Stimulated activated CD4-positive, alpha-beta T cell treated with anti-CD3 and anti-CD28 coated beads, Interleukin-1b, Interleukin-23, amount 100 ng/mL, for 1 hour (primary cell): ENCODE measurements around the gene TMEM167A.

Experiments
- DNase-seq, 2 donors: peaks; one replicate each; pipeline ENCODE4 v3.0.0-alpha.2; 2020; ENCODE audit warnings: low read depth in 2 of 2

TMEM167A gene

DNA sequence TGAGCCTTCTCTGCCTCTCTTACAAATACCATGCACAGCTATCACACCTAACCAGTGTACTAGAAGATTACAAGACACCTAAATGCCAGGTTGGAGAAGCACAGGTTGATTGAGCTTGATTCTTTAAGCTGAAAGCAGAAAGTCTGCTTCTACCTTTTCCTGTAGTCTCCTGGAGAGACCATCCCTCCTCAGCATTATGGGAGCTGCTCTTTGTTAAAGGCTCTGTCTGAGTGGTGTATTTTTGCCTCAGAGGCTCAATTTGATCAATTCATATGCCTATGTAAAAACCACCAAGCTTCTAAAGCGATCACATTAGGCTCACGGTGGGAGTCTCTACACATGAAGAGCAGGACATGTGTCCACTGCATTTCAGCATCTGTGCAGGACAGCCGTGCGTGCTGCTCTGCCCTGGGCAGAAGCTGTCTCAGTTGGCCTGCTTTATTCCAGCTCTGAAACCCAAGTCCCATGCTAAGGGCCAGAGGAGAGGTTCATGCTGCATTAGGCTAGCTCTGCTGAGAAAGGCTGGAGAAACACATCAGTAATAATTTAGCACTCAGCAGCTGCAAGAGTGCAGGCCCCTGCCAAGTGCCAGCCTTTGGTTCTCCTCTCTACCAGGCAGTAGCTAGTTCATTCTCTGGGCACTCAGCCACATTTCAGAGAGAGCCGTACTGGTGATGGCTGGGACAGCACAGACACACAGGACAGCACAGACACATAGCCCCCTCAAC, 41.7 kb downstream of the TMEM167A start:
- DNase-seq, result no peak

DNA sequence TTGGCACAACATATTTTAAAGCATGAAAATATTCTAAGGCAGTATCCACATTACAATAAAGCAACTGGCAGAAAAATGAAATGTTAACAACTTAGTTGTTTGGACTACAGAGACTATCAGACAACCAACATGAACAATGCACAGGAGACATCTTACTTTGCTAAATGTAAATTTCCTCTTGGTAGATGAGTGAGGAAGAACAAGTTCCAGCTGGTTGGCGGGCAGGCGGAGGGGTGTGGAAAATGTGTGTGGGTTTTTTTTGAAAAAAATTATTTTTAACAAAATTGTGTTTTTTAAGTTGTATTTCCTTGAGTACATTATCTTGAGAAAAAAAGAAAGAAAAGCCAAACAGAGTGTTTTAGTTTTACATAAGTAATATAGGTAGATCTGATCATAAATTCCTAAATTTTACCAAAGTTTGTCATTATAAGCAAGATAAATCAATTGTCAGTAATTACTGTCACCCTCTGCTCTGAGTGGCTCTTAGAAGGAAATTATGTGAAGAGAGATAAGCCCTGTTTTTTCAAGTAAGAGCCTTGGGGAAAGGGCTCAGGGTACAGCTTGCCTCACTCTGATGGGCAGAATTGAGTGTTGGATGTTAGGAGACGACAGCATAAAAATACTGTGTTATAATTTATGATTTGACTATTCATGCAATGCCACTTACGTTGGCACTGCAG, 42.5 kb downstream of the TMEM167A start:
- DNase-seq, result no peak

DNA sequence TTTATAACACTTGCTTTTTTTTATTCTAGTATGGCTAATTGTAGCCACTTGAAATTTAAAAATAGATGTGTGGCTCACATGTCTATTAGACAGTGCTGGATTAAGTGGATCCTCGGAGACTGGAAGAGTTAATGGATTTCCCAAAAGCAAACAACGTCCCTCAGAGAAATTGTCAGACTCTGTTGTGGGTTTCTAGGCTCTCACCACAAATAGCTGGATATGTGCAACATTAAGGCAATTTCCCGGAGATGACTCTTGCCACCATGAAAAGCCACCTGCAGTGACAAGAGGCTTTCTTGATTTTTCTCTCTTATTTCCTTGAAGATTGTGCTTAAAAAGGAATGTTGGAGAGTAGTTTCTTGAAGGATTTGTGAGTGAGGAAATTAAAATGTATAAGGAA, 43.2 kb downstream of the TMEM167A start:
- no peak for DNase-seq

DNA sequence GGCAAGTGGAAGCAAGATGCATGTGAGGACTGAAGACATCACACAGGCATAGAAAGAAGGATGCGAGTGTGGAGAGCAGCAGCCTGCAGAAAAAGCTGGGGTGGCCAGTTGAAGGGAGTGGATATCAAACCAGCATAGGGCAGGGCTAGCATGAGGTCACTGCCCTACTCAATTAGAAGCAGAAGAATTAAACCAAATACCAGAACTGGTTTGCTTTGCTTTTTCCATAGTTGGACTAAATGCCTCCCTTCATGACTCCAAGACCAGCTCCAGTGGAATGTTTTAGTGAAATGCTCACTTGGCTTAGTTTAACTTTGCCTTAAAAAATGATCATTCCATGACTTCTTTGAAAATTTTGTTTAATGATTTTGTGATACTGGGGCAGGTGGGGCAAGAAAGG, 45.8 kb downstream of the TMEM167A start:
- no peak for DNase-seq

DNA sequence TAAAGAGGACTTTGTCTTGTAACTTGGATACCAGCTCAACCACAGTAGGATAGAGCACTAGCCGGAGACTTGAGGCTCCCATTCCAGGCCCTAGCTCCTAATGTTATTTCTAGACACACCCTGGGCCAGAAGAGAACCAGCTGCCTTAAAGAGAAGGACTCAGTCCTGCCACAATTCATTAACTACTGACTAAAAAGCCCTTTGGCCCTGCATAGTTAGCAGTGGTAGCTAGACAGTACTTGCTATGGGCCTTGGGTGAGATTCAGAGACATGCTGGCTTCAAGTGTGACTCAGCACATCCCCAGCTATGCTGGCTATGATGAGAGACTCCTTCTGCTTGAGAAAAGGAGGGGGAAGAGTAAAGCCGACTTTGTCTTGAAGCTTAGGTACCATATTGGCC, 47.3 kb downstream of the TMEM167A start:
- DNase-seq, result no peak

DNA sequence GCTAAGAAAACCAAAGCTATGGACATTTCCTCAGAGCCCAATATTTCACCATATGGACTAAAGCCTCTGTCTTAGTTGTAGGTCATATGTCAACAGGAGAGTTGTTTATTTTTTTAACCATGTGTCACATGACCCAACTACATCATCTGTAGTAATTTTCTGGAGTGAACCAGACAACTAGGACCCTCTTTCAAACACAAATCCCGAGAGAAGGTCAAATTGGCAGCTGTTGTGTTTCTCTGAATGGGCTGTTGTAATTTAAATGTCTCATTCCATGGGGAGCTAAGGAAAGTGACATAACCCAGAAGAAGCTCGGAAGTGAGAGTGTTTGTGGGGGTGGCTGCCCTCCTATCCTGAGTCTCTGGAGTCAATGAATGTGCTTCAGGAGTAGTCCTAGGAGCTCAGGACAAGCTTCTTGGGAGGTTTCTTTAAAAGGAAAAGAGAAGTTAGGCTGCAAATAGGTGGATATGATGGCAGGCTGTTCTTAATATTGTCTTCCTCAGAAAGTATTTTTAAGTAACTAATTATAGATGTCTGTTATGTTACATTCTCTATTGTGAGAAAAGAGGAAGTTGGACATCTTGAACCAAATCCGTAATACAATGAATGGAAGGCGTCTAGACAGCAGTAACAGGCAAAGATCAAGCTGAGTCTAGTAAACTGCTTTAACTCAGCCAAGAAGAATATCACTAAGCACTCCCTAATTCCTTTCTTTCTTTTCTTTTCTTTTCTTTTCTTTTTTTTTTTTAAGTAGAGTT, 50.1 kb downstream of the TMEM167A start:
- DNase-seq, result no peak

DNA sequence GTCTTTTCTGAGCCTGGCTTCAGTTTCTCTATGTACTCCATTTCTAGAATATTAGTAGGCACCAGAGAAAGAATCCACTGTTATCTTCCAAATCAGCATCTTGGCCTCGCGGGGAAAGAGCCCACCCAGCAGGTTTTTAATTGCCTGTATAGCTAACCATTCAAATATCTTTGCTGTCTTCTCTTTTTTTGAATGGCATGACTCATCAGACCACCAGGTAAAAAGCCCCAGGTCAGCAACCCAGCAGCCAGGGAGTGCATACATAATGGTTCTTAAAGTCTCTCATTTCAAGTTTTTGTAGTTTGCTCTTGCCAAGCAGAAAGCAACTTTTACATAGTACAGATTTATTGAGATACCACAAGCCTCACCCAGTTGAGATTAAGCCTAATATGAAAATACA, 50.7 kb downstream of the TMEM167A start:
- no peak for DNase-seq

DNA sequence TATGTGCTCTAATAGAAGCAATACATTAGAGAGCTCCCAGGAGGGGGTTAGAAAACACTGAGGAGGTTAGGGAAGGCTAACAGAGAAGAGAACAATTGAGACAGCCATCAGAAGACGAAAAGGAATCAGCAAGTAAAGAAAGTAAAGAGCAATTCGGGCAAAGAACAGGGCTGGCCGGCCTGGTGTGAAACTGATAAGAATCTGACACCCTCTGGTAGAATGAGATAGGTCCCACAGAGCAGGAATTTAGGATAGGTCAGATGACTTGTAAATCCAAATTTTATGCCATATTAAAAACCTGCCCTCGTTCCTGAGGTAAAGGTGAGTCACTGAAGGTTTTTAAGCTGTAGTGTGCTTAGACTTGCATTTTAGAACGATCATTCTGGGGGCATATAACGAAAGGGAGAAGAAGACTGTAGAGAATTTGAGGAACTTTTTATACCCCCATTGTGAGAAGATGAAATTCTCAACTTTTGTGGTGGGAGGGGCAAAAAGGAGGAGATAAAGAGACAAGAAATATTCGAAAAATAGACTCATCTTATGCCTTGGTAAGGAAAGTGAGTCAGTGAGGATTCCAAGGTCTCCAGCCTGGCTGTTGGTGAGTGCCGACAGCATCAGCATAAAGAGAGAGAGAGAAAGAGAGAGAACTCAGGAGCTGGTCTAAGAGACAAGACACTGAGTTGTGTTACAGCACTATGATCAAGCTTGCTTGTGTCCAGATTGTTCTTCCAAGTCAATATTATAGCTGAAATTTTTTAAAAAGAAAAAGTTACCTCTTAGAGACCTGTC, 51.3 kb downstream of the TMEM167A start:
- DNase-seq, result no peak

DNA sequence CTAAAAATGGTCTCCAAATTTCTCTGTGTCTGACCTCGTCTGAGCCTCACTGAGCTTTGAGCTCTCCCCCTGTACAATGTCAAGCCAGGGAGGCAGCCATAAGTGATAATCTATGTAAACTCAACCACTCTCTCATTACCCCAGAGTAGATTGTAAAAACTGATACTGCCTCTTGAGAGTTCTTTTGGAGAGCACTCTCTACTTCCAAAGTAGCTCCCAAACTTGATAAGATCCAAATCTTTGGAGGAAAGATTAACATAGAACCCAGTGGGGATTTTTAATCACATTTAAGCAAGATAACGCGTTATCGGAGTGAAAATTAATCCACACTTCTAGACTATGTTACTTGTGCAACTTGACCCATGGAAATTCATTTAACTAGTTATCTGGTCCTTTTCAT, 54.9 kb downstream of the TMEM167A start:
- DNase-seq, result no peak

DNA sequence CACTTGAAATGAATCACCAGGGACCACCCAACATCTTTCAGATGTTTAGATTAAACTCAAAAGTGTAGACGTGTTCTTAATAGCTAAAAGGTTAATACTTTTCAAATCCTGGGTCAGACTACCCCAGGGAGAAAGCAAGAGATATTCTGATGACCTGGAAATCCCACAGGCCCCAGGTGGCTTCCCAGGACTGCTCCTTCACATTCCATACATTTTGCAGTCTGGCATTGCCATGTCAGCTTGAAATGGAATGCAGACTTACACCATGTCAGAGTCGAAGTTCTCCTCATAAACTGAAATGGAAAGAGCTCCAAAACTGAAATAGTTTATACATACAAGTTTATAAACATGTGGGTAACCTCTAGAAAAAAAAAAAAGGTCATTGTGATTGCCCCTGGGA, 61.5 kb downstream of the TMEM167A start:
- no peak for DNase-seq

DNA sequence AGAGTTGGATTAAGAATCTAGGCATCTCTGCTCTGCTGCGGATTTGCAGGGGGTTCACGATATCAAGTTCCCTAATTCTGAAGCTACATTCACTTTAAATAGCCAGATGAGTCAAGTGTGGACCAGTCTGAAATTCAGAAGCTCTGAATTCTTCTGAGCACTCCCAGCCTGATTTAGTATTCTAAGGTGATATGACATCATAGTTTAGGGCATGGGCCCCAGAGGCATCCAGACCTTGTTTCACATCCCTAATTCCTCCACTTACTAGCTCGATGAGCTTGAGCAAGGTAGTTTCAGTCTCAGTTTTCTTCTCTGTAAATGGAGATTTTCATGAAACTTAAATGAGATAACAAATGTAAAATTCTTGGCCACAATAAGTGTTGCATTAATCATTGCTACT, 65.2 kb downstream of the TMEM167A start:
- no peak for DNase-seq

DNA sequence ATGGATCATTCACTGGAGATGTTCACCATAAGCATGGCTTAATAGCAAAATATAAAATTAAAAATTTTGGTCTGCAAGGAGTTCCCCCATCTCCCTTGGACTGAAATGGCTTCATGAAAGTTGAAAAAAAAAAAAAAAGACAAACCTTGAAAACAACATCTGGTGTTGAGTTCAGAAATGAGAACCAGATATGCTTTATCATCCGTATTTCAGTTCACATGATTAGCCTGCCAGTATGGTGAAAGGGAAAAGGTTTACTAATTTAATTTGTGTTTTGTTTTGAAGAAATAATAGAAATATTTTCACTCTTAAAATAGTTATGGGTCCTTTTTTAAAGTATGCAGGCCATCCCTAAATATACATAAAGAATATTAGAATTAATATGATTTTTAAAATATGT, 67.8 kb downstream of the TMEM167A start:
- no peak for DNase-seq

DNA sequence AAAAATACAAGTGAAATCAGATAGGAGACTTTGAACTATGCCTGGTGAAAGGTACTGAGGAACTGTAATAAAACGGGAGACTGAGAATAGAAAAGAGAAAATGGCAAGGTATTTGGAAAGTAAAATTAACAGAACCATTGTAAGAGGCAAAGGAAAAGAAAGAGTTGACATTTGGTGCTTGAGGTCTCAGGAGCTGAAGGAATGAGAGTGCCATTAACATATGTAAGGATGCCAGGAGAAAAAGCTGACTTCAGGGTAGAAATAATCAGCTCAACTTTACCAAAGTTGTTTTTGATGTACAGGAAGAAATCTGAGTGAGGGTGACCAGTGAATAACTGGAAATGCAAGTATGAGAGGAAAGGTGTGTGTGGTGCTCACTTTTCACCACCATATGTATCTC, 69.4 kb downstream of the TMEM167A start:
- DNase-seq, result no peak

DNA sequence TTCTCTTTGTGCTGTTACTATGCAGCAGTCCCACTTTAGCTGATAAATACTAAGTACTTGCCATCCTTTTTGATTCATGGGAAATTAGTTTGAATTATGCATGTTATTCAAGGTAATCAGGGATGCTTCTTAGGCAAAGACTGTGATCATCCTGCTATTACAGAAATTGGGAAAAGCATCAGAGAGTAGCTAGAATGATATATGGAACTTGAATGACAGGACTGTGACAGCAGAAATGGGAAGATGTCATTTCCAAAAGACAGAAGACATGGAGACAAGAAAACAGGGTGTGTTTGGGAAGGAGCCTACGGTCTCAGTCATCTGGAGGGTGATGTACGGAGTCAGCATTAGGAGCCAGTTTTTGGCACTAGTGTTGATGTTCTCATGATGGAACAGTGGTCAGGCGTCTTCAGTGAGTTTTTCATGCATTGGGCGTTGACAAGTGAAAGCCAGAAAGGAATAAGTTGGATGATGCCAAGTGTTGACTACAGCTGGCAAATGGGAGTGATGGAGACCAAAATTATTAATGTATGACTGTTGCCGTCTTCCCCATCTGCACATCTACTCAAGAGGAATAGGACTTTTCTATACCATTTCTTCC, 70.4 kb downstream of the TMEM167A start:
- DNase-seq, result no peak

DNA sequence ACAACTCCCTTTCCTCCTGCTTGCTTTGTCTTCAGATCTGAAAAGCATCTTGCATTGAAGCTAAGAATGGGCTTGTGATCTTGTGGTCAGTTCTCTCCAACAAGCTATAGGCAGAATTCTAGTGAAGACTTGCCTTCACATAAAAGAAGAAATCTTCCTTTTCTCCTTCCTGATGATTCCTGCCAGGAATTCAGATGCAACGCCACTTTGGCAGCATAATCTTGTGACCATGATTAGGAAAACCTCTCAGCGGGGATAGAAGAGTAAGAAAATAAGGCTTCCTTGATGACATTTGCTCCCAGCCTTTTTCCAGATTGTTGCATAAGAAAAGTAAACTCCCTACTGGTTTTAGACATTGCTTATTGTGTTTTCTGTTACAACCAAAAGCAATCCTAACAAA, 73.4 kb downstream of the TMEM167A start:
- no peak for DNase-seq
